Breast epithelium (tissue), 4 donors: ENCODE data around the gene CD2. TPM values are rescaled to one million over a fixed set of nuclear protein-coding genes. Genes with fewer than 3 reads are reported as not detected.

Source experiments
- DNase-seq, 2 donors: peaks; one replicate each; pipeline ENCODE4 v3.0.0-alpha.2; 2019; ENCODE audit warnings: low spot score in 2 of 2
- H3K27ac ChIP-seq, 2 donors: fragments of 200-600 bp; sonication (generic) in 1 of 2; one replicate each; pipeline ENCODE4 v1.5.1; 2016 to 2019; ENCODE audit warnings: mild to moderate bottlenecking in 1 of 2
- H3K27me3 ChIP-seq, 2 donors: fragments of 200-600 bp; sonication (generic) in 1 of 2; one replicate each; pipeline versions ENCODE4 v1.5.1 to v1.6.0; 2017 to 2019; ENCODE audit warnings: control low read depth in 1 of 2, mild to moderate bottlenecking in 1 of 2
- H3K36me3 ChIP-seq: fragments of 200-600 bp; one replicate; pipeline ENCODE4 v1.5.1; 2019
- H3K4me1 ChIP-seq, 2 donors: fragments of 200-600 bp; sonication (generic); one replicate each; pipeline ENCODE4 v1.5.1; 2016 to 2019; ENCODE audit warnings: control low read depth in 1 of 2
- H3K4me3 ChIP-seq, 3 donors: fragments of 200-600 bp; sonication (generic); 1 replicate in 2 of 3; 2 replicates in 1 of 3; pipeline ENCODE4 v1.5.1; 2016 to 2019; ENCODE audit warnings: mild to moderate bottlenecking in 3 of 3, moderate library complexity in 2 of 3
- H3K9me3 ChIP-seq, 2 donors: fragments of 200-600 bp; sonication (generic) in 1 of 2; one replicate each; pipeline ENCODE4 v1.5.1; 2016 to 2019; ENCODE audit warnings: control low read depth in 1 of 2
- POLR2A ChIP-seq: fragments of 450-650 bp; IDR thresholded peaks from one replicate; pipeline ENCODE4 v1.6.1; 2016; ENCODE audit warnings: antibody characterized with exemption, mild to moderate bottlenecking, moderate library complexity
- POLR2AphosphoS5 ChIP-seq, 3 donors: sonication (generic); formaldehyde crosslinking; IDR thresholded peaks; one replicate each; pipeline ENCODE4 v1.6.1; 2017; ENCODE audit warnings: antibody characterized with exemption in 3 of 3
- intact Hi-C: fragments of 100-400 bp; cut with DNase I; formaldehyde crosslinking; loops from one replicate; pipeline ENCODE4 v1.15.1; 2023; ENCODE audit warnings: low total_unique reads
- total RNA-seq, 3 donors: library from RNA; depleted of rRNA; stranded (reverse); fragments of >200 nt; gene quantifications; one replicate each; pipeline ENCODE4 v1.1.0, GENCODE V29; 2016
- TF ChIP-seq, protein P1 (sequence below), 3 donors: fragments of 450-650 bp; IDR thresholded peaks; one replicate each; pipeline ENCODE4 v1.5.1; 2016 to 2017; ENCODE audit warnings: antibody characterized with exemption in 3 of 3, mild to moderate bottlenecking in 3 of 3, moderate library complexity in 3 of 3

Gene CD2
- total RNA-seq, 3 donors from 2014 or later: 1.4 to 3.9 (median 3.5) TPM

DNA sequence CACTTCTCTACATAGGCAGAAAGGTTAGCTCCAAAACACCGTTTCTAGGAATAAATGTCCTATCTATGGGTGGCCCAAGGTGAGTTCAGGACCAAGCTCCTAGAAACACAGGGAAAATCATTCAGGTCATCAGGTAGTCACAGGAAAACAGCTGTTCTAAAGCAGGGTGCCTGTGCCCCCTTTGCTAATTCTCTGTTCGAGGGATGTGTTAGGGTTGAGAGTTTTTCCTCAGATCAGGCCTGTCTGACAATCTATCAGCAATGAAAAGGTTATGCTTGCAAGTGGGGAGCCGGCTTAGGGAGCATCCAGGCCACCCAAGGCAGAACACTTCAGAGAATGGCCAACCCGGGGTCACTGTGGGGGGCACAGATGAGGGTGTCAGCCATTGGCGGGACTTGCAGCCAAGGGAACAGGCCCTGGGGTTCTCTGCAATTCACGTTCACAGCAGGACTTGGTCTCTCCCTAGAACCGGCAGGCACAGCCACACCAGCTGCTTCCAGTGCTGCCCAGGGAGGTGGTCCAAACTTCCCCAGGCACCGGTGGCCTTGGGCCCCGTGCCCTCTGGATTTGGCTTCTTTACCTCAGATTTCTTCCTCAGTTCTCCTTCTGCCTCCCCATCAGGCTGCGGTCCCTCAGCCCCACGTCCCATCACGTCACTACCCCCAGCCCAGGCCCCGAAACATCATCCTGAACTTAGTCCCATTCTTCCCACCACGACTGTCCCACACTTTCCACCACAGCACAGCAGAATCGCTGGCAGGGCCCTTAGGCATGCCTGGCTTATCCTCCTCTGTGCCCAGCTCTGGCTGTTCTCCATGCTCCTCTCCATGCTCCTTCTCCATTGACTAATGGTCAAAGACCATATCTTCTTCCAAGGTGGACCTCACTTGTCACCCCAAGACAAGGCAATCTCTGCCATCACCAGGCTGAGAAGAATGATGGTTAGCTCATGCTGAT is 11.0 kb downstream of the CD2 start:
- no peaks in the 10 kb centered on the region for H3K4me1 ChIP-seq
- H3K36me3 ChIP-seq: no peaks in the 10 kb centered on the region
- H3K27ac ChIP-seq: no peak overlapping the region
- H3K27me3 ChIP-seq: no peaks in the 10 kb centered on the region
- no peak overlapping the region for H3K4me3 ChIP-seq
- TF ChIP-seq POLR2A (no peak), POLR2AphosphoS5 (IDR thresholded peaks at IDR 0.05) (no peak)
- TF ChIP-seq, protein P1, sequence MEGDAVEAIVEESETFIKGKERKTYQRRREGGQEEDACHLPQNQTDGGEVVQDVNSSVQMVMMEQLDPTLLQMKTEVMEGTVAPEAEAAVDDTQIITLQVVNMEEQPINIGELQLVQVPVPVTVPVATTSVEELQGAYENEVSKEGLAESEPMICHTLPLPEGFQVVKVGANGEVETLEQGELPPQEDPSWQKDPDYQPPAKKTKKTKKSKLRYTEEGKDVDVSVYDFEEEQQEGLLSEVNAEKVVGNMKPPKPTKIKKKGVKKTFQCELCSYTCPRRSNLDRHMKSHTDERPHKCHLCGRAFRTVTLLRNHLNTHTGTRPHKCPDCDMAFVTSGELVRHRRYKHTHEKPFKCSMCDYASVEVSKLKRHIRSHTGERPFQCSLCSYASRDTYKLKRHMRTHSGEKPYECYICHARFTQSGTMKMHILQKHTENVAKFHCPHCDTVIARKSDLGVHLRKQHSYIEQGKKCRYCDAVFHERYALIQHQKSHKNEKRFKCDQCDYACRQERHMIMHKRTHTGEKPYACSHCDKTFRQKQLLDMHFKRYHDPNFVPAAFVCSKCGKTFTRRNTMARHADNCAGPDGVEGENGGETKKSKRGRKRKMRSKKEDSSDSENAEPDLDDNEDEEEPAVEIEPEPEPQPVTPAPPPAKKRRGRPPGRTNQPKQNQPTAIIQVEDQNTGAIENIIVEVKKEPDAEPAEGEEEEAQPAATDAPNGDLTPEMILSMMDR (IDR thresholded peaks at IDR 0.05): no peak
- DNase-seq: no peak
- intact Hi-C loops: no loop called here
- no peaks in the 10 kb centered on the region for H3K9me3 ChIP-seq

DNA sequence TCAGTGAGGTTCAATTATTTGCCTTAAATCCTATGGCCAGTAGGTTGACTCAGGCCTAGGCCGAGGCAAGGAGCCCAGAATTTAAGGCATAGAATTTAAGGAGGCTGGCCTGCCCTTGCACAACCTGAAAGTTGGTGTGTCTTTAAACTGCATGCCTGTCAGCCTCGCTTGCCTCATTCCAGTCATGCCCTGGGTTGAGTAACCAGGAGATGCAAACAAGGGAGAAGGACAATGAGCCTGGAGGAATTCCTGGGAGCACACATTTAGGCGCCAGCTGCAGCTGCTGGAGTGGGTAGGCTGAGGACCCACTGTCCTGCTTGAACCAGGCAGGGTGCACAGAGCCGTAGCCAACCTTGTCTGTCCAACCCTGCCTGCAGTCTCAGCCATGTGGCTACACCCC is 11.7 kb downstream of the CD2 start:
- Histone ChIP-seq H3K27ac (no peak overlapping the region), H3K36me3 (no peaks in the 10 kb centered on the region), H3K27me3 (no peaks in the 10 kb centered on the region), H3K4me3 (no peak overlapping the region), H3K9me3 (no peaks in the 10 kb centered on the region), H3K4me1 (no peaks in the 10 kb centered on the region)
- TF ChIP-seq, protein P1 (IDR thresholded peaks at IDR 0.05): no peak
- TF ChIP-seq POLR2A (no peak), POLR2AphosphoS5 (IDR thresholded peaks at IDR 0.05) (no peak)
- no peak for DNase-seq
- intact Hi-C loops: no loop called here

DNA sequence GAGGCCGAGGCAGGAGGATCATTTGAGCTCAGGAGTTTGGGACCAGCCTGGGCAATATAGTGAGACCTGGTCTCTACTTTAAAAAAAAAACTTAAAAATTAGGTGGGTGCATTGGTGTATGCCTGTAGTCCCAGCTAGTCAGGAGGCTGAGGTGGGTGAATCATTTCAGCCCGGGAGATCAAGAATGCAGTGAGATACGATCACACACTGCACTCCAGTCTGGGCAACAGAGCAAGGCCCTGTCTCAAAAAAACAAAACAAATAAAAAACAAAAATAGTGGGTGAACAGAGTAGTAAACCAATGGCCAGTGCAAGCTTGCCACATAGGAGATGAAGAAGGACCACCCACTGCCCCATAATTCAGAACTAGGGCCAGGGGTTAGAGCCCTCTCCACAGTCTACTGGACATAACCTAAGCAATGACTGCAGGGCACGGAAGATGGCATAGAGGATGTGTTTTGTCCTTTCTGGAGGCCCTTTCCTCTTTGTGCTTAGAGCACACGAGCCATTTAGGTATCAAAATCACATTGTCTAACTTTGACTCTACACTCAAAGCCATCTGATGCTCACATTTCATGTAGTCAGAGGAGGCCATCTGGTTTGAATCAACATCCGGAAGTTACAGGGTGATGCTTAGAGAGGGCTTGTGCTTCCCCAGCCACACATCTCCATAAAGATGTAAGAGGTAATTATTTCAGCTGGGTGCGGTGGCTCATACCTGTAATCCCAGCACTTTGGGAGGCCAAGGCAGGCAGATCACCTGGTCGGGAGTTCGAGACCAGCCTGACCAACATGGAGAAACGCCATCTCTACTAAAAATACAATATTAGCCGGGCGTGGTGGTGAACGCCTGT is 12.6 kb downstream of the CD2 start:
- no peak overlapping the region for H3K27ac ChIP-seq
- H3K9me3 ChIP-seq: no peaks in the 10 kb centered on the region
- DNase-seq: no peak
- H3K4me1 ChIP-seq: no peaks in the 10 kb centered on the region
- H3K4me3 ChIP-seq: no peak overlapping the region
- no peaks in the 10 kb centered on the region for H3K27me3 ChIP-seq
- intact Hi-C loops: no loop called here
- no peaks in the 10 kb centered on the region for H3K36me3 ChIP-seq
- TF ChIP-seq, protein P1 (IDR thresholded peaks at IDR 0.05): no peak
- TF ChIP-seq POLR2AphosphoS5 (IDR thresholded peaks at IDR 0.05) (no peak), POLR2A (no peak)

DNA sequence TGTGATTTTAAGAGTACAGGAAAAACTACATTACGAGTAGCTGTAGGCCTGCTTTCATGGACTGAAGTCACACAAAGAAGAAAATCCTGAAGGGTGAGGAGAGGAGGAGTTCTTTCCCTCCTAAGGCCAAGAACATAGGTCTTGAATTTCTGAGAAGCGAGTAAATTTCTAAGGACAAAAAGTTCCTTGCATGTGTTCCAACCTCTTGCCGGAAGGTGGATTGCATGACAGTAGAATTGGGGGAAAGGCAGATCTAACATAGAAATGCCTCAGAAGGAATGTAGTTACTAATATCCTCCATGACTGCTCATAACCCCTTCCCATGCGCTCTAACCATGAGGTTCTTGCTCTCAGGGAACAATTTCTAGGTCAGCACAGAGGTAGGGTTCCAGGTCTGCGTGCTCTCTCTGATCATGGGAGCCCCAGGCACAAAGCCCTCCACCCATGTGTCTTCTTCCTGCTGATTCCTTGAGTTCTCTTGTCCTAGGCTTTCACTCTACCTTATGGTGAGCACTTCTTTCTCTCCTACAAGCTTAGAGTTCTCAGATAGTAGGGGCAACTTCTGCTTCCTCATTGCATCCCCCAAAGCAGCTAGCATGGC is 13.7 kb downstream of the CD2 start:
- H3K9me3 ChIP-seq: no peaks in the 10 kb centered on the region

More for the DNA sequence above, 13.7 kb downstream of the CD2 start:
- no peaks in the 10 kb centered on the region for H3K27me3 ChIP-seq
- no peak for DNase-seq
- H3K27ac ChIP-seq: no peak overlapping the region
- no peaks in the 10 kb centered on the region for H3K36me3 ChIP-seq
- TF ChIP-seq, protein P1 (IDR thresholded peaks at IDR 0.05): no peak
- TF ChIP-seq POLR2A (no peak), POLR2AphosphoS5 (IDR thresholded peaks at IDR 0.05) (no peak)
- H3K4me1 ChIP-seq: no peaks in the 10 kb centered on the region
- intact Hi-C loops: no loop called here
- H3K4me3 ChIP-seq: no peak overlapping the region
